ENCODE results near the gene TMEM260.

DNA sequence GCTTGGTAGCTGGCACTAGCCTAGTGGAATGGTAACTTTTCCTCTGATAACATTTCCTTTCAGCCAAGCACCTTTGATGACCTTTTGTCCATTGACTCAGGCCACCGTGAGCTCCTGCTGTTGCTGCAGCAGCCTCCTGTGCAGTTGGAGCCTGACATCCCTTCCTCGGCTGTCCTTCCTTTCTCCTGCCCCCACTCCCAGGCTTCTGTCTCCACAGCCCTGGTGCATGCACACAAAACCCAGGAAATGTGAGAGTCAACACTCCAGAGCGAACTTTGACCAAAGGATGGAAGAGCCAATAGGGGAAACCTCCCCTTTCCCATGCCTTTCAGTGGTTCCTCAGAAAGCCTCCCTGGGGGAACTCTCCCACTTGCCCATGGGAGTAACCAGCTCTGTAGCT lies 115.0 kb downstream of the TMEM260 start:
- TF ChIP-seq, protein P1, sequence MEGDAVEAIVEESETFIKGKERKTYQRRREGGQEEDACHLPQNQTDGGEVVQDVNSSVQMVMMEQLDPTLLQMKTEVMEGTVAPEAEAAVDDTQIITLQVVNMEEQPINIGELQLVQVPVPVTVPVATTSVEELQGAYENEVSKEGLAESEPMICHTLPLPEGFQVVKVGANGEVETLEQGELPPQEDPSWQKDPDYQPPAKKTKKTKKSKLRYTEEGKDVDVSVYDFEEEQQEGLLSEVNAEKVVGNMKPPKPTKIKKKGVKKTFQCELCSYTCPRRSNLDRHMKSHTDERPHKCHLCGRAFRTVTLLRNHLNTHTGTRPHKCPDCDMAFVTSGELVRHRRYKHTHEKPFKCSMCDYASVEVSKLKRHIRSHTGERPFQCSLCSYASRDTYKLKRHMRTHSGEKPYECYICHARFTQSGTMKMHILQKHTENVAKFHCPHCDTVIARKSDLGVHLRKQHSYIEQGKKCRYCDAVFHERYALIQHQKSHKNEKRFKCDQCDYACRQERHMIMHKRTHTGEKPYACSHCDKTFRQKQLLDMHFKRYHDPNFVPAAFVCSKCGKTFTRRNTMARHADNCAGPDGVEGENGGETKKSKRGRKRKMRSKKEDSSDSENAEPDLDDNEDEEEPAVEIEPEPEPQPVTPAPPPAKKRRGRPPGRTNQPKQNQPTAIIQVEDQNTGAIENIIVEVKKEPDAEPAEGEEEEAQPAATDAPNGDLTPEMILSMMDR (conservative IDR thresholded peaks at IDR 0.05; ENCODE audit: low read length): no peak
- TF ChIP-seq EZH2phosphoT487 (IDR thresholded peaks at IDR 0.05; ENCODE audit: borderline replicate concordance): no peak
